ENCODE measurements around the gene SUN1. TPM values are rescaled to one million over a fixed set of nuclear protein-coding genes. Genes with fewer than 3 reads are reported as not detected.

Gene SUN1
- total RNA-seq, 1 donor from 2014 or later: 150 TPM

DNA sequence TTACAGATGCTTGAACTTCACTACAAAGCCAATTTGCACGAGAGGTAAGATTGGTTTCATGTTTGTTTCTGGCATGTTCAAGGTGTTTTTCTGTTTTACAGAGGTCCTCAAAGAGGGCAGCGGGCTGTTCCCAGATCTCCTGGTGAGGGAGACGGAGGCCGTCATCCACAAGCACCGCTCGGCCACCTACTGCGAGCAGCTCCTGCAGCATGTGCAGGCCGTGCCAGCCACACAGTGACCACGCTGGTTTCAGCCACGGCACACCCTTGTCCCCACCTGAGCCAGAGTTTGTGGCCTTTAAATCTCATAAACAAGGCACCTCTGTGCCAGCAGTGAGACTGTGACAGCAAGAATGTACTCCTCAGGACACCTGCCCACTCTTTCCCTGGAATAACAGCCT lies 46.9 kb upstream of the SUN1 start:
- Mint-ChIP-seq H3K27ac (ENCODE audit: unreplicated experiment) (no peak overlapping the region), H3K4me1 (ENCODE audit: unreplicated experiment) (no peaks in the 10 kb centered on the region), H3K27me3 (ENCODE audit: unreplicated experiment) (peaks cover 4% of the 10 kb centered on the region), H3K4me3 (ENCODE audit: unreplicated experiment) (no peak overlapping the region), H3K36me3 (ENCODE audit: low read depth, unreplicated experiment) (peaks cover 47% of the 10 kb centered on the region), H3K9me3 (ENCODE audit: unreplicated experiment) (no peaks in the 10 kb centered on the region)
- TF ChIP-seq, protein P1, sequence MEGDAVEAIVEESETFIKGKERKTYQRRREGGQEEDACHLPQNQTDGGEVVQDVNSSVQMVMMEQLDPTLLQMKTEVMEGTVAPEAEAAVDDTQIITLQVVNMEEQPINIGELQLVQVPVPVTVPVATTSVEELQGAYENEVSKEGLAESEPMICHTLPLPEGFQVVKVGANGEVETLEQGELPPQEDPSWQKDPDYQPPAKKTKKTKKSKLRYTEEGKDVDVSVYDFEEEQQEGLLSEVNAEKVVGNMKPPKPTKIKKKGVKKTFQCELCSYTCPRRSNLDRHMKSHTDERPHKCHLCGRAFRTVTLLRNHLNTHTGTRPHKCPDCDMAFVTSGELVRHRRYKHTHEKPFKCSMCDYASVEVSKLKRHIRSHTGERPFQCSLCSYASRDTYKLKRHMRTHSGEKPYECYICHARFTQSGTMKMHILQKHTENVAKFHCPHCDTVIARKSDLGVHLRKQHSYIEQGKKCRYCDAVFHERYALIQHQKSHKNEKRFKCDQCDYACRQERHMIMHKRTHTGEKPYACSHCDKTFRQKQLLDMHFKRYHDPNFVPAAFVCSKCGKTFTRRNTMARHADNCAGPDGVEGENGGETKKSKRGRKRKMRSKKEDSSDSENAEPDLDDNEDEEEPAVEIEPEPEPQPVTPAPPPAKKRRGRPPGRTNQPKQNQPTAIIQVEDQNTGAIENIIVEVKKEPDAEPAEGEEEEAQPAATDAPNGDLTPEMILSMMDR (IDR thresholded peaks at IDR 0.05; ENCODE audit: unreplicated experiment): no peak
- no peak for DNase-seq (ENCODE audit: low spot score)

DNA sequence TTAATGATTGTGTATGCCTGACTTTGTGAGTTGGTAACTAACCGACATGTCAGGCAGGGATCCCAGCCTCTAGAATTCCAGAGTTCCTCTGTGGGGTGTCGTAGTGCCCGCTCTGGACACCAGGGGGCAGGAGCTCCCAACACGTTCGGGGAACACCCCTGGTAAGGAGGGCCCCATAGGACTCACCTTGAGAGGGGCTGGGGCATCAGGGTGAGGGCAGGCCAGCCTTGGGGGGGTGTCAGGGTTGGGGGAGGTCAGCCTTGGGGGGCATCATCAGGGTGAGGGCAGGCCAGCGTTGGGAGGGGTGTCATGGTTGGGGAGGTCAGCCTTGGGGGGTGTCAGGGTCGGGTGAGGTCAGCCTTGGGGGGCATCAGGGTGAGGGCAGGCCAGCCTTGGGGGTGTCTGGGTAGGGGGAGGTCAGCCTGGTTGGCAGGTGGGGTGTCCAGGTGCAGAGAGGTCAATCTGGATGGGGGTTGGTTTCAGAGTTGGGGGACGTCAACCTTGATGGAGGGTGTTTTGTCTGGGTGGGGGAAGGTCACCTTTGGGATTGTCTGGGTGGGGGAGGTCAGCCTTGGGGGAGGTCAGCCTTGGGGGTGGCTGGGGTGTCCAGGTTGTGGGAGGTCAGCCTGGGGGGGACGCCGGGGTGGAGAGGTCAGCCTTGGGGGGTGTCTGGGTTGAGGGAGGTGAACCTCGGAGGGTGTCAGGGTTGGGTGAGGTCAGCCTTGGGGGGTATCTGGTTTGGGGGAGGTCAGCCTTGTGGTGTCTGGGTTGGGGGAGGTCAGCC lies 45.6 kb upstream of the SUN1 start:
- H3K4me1 Mint-ChIP-seq (ENCODE audit: unreplicated experiment): no peaks in the 10 kb centered on the region
- no peaks in the 10 kb centered on the region for H3K9me3 Mint-ChIP-seq (ENCODE audit: unreplicated experiment)
- peak; percentile 85 for DNase-seq (ENCODE audit: low spot score)
- H3K27ac Mint-ChIP-seq (ENCODE audit: unreplicated experiment): no peak overlapping the region
- TF ChIP-seq, protein P1 (IDR thresholded peaks at IDR 0.05; ENCODE audit: unreplicated experiment): peak; percentile 75
- peaks cover 4% of the 10 kb centered on the region for H3K27me3 Mint-ChIP-seq (ENCODE audit: unreplicated experiment)
- H3K4me3 Mint-ChIP-seq (ENCODE audit: unreplicated experiment): no peak overlapping the region
- H3K36me3 Mint-ChIP-seq (ENCODE audit: low read depth, unreplicated experiment): peaks cover 38% of the 10 kb centered on the region

DNA sequence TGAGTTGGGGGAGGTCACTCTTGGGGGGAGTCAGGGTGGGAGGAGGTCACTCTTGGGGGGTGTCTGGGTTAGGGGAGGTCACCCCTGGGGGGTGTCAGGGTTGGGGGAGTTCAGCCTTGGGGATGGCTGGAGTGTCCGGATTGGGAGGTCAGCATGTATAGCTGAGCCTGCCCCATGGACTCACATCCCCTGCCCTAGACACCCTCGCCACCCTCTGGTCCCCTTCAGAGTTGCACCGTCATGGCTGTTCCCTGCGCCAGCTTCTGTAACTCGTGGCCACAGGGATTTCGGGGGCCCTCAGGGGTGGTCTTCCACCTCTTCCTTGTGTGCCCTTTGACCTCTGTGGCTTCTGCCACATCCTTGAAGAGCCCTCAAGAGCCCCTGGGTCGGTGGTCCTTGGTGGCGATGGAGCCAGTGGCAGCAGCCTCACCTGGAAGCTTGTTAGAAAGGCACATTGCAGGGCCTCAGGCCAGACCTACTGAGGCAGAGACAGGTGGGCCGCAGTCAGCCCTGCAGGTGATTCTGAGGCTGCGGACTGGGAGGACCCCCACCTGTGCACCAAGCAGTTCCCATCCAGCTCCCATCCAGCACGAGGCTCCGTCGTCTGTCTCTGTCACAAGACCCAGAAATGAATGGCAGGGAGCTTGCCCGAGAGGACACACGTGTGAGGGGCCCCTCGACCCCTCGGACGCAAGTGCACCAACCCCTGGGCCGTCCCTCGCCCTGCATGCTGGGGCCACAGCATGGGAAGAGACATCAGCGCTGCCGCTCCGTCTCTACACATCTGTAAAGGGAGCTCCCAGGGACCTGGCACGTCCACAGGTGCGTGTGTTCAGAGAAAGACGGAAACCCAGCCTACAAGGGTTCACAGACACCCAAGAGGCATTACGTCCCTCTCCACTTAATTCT lies 44.7 kb upstream of the SUN1 start:
- Mint-ChIP-seq H3K4me3 (ENCODE audit: unreplicated experiment) (no peak overlapping the region), H3K4me1 (ENCODE audit: unreplicated experiment) (no peaks in the 10 kb centered on the region), H3K9me3 (ENCODE audit: unreplicated experiment) (no peaks in the 10 kb centered on the region), H3K27ac (ENCODE audit: unreplicated experiment) (no peak overlapping the region), H3K27me3 (ENCODE audit: unreplicated experiment) (peaks cover 4% of the 10 kb centered on the region), H3K36me3 (ENCODE audit: low read depth, unreplicated experiment) (peaks cover 30% of the 10 kb centered on the region)
- TF ChIP-seq, protein P1 (IDR thresholded peaks at IDR 0.05; ENCODE audit: unreplicated experiment): no peak
- DNase-seq (ENCODE audit: low spot score): no peak

DNA sequence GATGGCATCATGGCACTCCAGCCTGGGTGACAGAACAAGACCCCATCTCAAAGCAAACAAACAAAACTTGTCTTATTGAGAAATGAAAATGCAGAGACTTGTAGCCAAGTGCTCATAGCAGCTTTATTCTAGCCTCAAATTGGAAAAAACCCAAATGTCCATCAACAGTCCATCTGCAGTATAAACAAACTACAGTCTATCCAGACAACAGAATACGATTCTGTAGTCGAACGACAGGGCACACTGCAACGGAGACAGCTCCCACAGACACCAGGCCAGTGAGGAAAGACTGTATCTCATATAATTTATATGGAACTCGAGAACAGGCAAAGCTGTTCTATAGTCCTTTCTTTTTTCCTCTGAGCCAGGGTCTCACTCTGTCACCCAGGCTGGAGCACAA lies 40.8 kb upstream of the SUN1 start:
- H3K27me3 Mint-ChIP-seq (ENCODE audit: unreplicated experiment): peaks cover 1% of the 10 kb centered on the region
- DNase-seq (ENCODE audit: low spot score): no peak
- no peak overlapping the region for H3K27ac Mint-ChIP-seq (ENCODE audit: unreplicated experiment)
- no peak overlapping the region for H3K4me3 Mint-ChIP-seq (ENCODE audit: unreplicated experiment)
- TF ChIP-seq, protein P1 (IDR thresholded peaks at IDR 0.05; ENCODE audit: unreplicated experiment): no peak
- no peaks in the 10 kb centered on the region for H3K9me3 Mint-ChIP-seq (ENCODE audit: unreplicated experiment)
- peaks cover 10% of the 10 kb centered on the region for H3K36me3 Mint-ChIP-seq (ENCODE audit: low read depth, unreplicated experiment)
- no peaks in the 10 kb centered on the region for H3K4me1 Mint-ChIP-seq (ENCODE audit: unreplicated experiment)

Measured in endothelial cell (in vitro differentiated cells).